Heart left ventricle (tissue), 13 donors: ENCODE results near the gene SPACDR.

Experiments used
- CTCF ChIP-seq, 12 donors: fragments of 200-600 bp; sonication (generic) in 4 of 12; IDR thresholded peaks; one replicate each; pipeline versions ENCODE4 v1.5.0 to v1.8.0; 2018 to 2022; ENCODE audit warnings: antibody characterized with exemption in 12 of 12, mild to moderate bottlenecking in 5 of 12
- POLR2A ChIP-seq, 2 donors: fragments of 450-650 bp; IDR thresholded peaks; one replicate each; pipeline ENCODE4 v1.6.1; 2017; ENCODE audit warnings: antibody characterized with exemption in 2 of 2, mild to moderate bottlenecking in 2 of 2, moderate library complexity in 2 of 2
- donor health status: ischemic (EF 13 %, LVEDD 7.1; RV severe dilation, severe dysfunction).
- donor health status: DM: no; HTN: yes; CAD: no.
- donor health status: DM: no; HTN: no; CAD: no.
- donor health status: ischemic (EF 25% LVEDD 6.9; RV normal size, moderate dysfunction).
- donor health status: ischemic (EF 25% LVEDD 5.7; RV mildly dilated, moderate dysfunction).
- donor health status: ischemic (EF 35%, LVEDD 5.7; RV mildly dilated, moderate dysfunction).
- donor health status: nonischemic (EF 11% LVEDD 7.7; RV severe dilation, severe dysfunction).
- donor health status: DM: yes; HTN: yes; CAD: no.
- donor health status: PGD.
- donor health status: ischemic (EF 29% LVEDD 5.4; RV normal size, mild dysfunction).
- donor health status: nonischemic (EF 23%, LVEDD 6.1; RV moderate dilation, normal function).

GRCh38 chr7:100464791-100465190 lies 731 bp upstream of the SPACDR start:
- TF ChIP-seq CTCF (IDR thresholded peaks at IDR 0.05) (no peak), POLR2A (IDR thresholded peaks at IDR 0.05) (no peak)
